NCI-H1048 (cell line): ENCODE measurements around the gene IKZF3.

Source experiments
- DNase-seq: peaks from one replicate; lab custom pipeline; 2025; lab: John Stamatoyannopoulos, UW

The IKZF3 gene

DNA sequence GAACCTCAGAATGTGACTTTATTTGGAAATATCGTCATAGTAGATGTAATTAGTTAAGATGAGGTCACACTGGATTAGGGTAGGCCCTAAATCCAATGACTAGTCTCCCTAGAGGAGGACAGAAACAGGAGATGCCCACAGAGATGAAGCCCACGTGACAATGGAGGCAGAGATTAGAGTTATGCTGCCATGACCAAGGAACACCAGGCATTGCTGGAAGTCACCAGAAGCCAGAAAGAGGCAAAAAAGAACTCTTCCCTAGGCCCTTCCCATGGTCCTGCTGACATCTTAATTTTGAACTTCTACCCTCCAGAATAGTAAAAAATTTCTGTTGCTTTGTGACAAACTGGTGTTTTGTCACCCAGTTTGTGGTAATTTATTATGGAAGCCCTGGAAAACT is 49.6 kb downstream of the IKZF3 start:
- no peak for DNase-seq

DNA sequence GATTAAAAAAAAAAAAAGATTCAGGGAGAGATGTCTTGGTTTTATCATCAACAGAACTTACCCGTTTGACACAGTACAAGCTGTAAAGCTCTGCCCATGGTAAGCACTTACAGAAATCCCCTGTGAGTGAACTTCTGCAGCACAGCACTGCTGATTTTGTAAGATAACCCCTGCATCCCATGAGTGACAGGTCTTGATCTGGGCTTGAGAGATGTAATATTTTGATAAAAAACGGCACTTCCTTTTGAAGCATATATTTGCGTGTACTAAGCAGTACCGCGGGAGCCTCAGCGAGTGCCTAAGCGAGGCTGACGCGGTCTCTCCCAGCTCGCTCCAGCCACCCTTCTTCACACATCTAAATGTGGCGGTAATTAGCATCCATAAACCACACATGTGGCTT is 50.5 kb downstream of the IKZF3 start:
- DNase-seq: no peak

DNA sequence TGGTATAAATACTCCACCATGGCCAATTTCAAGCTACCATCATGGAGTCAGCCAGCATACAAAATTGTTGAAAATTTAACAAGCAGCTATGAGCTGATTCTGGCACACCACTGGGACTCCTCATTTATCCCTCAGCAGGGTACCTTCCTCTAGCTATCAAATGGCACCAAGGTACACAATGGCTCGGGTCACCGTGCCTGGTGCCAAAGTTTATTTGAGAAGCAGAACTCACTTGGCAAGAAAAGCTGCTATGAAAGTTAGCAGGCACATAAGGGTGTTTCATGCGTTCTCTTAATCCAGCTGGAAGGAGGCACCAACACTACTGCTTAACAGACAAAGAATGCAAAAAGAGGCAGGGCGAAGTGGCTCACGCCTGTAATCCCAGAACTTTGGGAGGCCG is 51.6 kb downstream of the IKZF3 start:
- no peak for DNase-seq

DNA sequence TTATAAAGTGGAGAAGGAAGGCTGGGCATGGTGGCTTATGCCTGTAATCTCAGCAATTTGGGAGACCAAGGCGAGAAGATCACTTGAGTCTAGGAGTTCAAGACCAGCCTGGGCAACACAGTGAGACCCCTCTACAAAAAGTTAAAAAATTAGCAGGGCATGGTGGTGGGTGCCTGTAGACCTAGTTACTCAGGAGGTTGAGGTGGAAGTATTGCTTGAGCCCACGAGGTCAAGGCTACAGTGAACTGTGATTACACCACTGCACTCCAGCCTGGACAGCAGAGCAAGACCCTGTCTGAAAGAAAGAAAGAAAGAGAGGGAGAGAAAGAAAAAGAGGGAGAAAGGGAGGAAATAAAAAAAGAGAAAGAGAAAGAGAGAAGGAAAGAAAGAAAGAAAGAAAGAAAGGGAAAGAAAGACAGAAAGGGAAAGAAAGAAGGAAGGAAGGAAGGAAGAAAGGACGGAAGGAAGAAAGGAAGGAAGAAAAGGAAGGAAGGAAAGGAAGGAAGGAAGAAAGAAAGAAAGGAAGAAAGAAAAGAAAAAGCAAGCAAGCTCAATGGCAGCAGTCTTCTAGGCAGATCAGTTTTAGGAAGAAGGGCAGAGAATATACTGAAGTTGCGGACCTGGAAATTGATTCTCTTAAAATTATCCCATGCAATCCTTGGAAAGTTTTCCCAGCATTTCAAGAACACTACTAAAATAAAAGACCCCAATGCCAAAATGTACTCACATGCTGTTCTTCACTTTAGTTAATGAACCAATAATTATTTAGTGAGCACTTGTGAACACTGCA is 53.0 kb downstream of the IKZF3 start:
- no peak for DNase-seq

DNA sequence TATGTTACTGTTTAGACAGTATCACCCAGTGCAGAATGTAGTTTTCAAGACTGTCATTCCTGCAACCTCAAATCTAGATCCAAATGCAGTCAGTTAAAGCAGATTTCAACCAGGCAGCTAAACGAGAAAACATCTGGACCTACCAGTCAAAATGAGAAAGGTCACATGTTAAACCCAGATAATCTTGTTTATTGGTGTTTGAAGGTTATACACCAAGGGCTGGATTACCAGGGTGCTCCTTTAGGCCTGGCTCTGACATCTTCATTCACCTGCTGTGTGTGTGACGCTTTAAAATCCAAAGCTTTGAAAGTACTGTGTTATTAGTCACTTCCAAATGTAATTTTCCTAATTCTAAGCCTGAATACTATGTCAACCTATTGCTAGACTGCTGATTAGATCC is 54.9 kb downstream of the IKZF3 start:
- DNase-seq: no peak

DNA sequence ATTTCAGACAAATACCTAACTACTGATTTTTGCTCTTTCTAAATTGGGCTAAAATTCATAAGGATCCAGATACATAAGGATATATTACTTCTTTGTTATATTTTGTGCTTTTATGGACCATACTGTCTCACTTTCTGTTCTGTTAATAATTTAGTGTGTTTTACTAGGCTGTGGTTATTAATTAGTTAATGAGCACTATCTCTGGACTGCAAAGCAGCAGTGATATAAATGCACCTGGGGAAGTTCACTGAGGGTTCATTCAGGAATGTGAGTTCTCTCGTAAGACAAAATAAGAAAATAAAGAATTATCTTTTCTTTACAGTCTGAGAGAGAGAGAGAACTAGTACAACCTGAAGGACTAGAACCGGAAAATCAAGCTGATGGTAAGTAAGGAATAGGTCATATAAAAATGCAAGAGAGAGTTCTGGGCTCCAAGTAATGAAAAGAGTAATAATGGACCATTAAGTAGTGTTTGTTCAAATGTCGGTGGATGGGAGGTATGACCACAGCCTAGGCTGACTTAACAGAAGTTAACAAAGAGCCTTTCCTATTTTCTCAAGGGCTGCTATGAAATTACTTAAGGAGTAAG is 55.6 kb downstream of the IKZF3 start:
- no peak for DNase-seq

DNA sequence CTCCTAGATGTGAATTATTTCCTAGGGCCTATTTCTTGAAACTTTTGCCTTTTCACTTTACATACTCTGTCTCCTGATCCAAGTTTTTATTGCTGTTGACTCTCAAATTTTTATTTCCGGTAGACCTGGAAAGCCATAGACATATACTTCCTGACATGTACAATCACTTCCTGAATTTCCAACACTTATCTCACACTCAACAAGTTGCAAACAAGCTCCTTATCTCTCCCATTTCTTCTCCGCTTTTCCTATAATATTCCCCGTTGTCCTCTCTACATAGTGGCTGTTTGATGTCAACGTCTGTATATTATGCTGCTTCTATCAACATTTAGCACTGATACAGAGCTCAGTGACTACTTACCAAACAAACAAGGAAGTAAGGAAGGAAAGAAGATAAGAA is 59.3 kb downstream of the IKZF3 start:
- no peak for DNase-seq

DNA sequence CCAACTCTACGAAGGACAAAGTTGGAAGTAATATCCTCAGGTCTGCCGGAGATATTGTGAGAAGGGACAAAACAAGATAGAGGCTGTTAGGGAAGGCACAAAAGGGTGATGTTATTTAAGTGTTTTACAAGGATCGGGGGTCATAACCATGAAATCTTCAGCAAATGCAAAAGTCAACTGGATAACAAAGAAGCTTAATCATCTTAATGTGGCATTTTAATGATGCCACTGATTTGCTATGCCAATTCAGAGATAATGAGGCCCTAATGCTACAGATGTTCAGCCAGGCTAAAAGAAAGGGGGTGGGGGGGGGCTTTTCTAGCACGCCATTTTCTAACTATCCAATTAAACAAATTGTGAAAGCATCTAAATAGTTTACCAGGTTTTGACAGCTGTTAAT is 63.1 kb downstream of the IKZF3 start:
- no peak for DNase-seq

DNA sequence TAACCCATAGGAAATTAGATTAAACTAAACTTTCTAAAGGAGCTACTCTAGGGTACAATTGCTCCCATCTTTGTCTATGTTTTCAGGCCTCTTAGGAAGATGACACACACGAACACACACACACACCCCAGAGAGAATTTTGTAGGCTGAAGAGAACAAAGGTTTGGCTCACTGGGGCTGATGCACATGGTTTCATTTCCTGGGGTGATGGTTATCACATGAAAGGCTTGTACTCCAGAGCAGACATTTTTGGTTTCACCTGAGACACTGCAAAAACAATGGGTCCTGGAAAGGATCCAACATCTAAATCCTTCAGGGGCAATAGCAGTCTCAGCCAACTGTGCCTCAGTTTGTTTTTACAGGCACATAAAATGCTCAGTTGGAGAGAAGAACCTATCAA is 63.6 kb downstream of the IKZF3 start:
- no peak for DNase-seq

DNA sequence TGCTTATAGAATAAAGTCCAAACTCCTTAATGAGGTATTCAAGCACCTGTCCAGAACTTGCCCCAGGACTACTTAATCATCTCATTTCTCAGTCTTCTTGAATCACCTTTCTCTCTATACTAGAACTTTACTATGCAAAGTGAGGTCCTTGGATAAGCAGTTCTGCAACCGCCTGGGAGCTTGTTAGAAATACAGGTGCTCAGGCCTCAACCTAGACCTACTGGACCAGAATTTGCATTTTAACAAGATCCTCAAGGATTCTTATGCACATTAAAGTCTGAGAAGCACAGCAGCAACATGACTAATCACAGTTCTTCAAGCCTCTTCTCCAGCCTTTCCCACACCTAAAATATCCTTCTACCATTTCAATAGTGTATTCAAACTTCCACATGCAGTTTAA is 64.7 kb downstream of the IKZF3 start:
- DNase-seq: no peak

DNA sequence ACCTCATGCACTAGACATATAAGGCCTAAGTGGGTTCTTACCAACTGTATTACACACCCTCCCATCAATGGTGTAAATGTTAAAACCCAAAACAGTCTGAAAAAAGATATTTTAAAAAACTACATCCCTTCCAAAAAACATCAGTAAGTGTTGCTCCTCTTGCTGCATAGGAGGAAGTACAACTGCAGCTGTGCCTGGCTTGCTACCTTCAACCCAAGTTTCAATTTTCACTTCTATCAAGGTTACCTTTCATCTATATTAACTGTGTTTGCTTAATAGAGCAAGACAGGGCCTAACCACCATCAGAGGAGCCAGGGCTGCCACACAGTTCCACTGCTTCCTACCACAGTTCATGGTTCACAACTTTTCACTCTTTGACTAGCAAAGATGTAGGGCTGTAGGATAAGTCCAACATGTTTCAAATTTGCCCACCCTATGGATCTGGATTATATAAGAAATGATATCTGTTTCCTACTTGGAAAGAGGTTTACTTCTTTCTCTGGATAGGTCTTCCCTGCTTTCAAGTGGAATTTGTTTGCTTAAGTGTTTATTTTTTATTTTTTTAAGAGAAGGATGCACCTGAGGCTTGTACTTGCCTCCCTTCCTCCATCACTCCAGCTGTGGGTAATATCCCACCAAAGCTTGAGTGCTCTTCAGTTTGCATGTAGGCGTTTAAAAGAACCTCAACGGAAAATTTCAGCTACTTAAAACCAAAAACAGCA is 69.7 kb downstream of the IKZF3 start:
- DNase-seq: no peak

DNA sequence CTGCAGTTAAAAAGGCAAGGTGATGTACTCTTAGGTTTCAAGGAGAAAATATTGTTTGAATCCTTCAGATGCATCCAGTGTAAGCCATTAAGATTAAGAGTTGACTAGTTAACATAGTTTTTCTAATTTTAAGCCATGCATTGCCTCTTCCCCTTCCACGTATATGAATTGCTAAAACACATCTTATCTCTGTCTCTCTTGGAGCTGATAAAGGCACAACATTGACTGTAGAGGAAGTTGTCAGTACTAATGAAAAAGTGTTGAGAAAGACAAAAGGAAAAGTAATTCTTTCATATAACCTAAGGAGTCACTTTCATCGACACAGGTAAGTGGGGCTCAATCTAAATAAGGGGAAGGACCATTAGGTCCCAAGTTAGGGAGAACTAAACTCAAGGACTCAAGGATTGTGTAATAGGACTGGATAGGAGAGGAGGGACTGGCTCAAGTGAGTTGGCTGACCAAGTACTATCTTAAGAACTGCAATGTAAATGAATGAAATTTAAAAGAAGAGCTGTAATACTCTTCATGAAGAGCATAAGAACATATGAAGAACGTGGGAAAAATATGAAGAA is 70.7 kb downstream of the IKZF3 start:
- DNase-seq: no peak

DNA sequence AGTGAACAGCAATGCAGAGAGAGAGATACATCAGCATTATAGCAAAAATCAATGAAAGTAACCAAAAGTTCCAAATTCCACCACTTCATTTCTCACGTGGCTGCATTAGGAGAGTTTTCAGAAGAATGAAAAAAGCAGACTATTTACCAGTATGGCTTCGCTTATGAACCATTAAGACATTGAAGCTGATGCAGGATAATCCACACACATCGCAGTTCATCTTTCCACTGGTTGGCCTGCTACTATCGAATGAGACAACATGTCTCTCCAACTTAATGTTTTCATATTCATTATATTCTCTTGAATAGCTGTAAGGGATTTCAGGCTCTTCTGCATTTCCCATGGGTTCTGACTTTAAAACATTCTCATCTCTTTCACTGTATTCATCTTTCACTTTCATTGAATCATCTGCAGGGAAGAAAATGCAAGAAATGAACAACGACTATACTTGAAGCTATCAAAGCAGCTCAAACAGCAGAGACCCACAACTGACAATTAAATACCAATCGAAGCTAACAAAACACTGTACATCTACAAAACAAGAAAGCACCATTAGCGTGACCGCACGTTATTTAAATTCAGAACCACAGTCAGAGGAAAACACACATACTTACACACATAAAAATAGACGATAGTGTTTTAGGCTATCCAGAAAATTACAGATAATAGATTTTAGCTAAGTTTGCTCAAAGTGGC is 71.4 kb downstream of the IKZF3 start:
- no peak for DNase-seq

DNA sequence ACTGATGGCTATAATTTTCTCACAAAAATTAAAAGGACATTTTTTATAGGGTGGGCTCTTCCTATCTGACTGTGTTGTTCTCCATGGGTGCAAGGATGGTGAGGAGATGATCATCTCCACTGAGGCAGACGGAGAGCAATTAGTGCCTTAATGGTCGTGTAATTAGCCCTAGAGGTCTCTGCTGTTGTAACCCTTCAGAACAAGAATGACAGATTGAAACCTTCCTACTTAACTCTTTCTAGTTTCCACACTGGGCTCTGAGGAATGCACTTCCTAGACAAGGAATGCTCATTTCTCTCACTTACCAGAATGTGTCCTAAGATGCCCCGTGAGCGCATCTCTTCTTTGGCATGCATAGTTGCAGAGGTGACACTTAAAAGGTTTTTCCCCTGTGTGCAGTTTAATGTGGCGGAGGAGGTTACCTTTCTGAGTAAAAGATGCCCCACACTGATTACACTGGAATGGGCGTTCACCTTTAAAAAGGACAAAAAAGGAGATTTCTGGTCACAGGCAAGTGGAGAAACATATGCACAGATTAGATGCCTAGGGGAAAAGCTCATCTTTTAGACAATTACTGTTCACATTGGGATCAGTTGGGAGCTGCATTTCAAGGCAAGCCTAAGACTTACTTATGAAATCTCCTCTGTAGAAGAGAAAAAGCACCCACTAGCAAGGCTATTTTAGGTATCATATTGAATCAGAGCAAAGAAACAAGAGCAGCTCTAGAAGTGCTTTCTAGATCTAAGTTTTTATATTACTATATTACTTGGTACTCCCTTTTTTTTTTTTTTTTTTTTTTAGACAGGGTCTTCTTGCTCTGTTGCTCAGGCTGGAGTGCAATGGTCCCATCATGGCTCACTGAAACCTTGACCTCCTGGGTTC is 72.8 kb downstream of the IKZF3 start:
- no peak for DNase-seq

DNA sequence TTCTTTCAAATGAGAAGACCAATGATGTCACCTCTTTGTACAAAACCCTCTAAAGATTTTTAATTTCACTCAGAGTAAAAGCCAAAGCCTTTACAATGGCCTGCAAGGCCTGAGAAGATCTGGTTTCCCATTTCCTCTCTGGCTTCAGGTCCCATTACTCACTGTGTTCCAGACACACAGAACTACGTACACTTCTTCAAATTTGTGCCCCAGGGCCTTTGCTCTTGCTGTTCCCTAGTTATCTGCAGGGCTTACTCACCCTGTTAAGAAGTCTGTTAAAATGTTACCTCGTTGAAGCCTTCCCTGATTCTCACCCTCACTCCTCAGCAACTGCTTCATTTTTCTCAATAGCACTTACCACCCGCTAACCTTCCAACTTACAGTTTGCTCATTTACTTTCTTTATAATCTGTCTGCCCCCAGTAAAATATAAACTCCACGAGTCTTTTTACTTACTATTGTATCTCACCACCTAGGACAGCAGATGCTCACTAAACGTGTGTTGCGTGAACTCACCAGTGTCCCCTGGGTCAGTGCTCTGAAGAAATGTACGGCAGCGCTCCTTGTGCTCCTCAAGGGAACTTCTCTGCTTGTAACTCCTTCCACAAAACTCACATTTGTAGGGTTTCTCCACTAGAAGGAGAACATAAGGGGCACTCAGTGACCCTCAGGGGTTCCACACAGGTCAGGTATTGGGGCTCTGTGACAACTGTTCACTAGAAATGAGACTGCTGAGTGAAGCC is 76.2 kb downstream of the IKZF3 start:
- no peak for DNase-seq

DNA sequence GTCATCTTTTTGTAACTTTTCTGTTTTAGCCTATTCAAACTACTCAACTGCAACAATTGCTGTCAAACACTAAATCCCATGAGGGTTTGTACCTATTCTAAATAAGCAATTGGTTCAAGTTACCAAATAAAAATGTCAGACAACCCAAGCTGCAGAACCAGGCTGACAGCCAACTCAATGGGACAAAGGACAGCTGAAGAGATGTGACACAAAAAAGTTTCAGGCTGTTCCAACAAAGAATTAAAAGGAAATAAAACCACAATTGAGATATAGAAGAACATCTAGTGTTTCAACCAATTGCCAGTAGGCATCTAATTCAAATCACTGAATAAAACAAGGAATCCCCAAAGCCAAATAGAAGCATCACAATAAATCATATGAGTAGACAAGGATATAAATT is 77.1 kb downstream of the IKZF3 start:
- DNase-seq: no peak

DNA sequence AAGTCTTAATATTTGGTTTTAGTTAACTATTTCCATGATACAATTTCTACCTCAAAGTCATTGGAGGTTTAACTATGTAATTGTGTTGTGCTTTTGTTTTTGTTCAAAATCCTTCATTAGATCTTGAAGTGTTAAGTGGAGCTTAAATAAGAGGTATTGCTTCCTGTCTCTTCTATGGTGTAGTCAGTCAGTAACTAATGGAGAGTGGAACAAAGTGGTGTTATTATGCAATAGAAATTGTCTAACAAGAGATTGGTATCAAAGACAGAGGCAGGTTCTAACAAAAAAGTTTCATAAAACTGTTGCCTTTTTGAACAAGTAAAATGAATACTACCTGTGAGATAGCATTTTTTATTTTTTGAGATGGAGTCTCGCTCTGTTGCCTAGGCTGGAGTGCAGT is 81.1 kb downstream of the IKZF3 start:
- no peak for DNase-seq

DNA sequence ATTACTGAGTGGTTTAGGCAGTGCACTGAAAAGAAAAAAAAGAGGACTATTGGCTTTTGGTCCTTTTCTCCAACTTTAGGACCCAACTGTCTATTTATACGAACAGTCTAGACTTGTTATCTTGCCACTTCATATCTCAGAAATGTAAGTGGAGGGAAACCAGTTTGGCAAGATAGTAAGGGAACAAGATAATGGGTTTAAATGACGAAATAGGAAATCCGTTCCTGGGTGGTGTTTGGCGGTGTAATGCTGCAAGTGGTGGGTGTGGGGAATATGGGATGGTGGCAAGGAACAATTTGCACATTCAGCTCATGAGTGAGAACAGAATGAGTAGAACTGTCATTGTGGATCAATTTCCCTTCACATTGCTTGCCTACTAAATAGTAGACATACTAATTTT is 81.6 kb downstream of the IKZF3 start:
- no peak for DNase-seq

DNA sequence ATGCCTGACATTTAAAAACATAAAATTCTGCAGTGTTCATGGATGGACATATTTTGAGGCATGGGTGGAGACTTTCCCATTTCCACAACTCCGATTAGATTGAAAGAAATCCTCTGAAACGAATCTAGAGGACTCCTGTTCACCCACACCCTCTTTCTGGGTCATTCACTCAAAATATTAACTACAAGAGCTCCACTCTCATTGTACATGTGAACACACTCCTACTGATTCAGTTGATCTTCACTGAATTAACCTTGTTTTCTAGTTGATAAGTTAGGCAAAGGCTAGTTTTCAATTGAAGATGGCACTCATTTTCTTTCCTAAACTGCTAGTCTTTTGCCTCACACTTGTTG is 82.3 kb downstream of the IKZF3 start:
- DNase-seq: no peak

DNA sequence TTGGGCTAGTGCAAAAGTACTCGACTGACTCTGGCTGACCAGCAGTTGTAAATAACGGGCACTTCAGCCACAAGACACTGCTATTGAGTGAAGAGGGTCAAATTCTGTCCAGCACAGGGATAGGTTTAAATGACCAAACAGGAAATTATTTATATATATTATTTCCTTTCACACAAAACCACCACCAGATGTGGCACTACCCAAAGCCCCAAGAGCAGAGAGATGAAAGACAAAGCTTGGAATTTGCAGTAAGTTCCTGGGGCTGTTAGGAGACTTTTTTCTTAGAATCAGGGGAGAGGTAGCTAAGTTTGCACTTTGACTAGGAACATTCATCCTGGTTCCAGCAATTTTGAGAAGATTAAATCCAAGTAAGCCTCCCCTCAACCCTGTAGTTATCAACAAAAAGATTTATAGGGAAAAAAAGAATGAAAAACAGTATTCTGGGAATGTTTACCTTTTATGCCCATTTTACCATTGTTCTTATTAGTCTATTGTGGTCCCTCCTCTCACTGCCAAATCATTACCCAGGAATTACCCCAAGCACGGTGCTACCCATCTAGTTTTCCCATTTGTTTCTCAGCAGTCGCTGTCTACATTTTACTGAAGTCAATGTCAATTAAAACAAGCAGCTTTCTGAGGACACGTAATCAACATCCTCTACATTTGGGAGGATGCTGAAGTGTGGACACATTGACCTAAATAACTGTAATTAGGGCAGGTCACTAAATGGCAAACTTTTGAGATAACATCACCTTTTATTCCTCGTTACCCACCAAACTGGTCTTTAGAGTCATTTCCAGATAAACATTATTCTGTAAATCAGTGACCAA is 82.9 kb downstream of the IKZF3 start:
- no peak for DNase-seq
